Osteoblast (primary cell): ENCODE results near the gene CDC26. TPM values are rescaled to one million over a fixed set of nuclear protein-coding genes. Genes with fewer than 3 reads are reported as not detected.
"Not testable (repeated sequence)": the region's sequence is repeated elsewhere in the genome, so short reads cannot be mapped to it uniquely, and the experiment has no call there.

ENCODE experiments used
- DNase-seq: peaks from one replicate; pipeline ENCODE4 v3.0.0; 2011; ENCODE audit warnings: low spot score, mixed read lengths; ENCODE audit not compliant: insufficient read length; ENCODE audit errors: missing footprints
- H2AFZ ChIP-seq: 2 replicates; pipeline ENCODE4 v1.6.0; 2011; ENCODE audit warnings: mild to moderate bottlenecking, low read length
- H3K27ac ChIP-seq: 2 replicates; pipeline ENCODE4 v1.5.1; 2011; ENCODE audit warnings: mild to moderate bottlenecking, low read depth, low read length, moderate library complexity
- H3K27me3 ChIP-seq: 2 replicates; pipeline ENCODE4 v1.6.0; 2012; ENCODE audit warnings: mild to moderate bottlenecking, control low read depth, inconsistent platforms, low read length, moderate library complexity; ENCODE audit not compliant: insufficient read depth
- H3K36me3 ChIP-seq: 2 replicates; pipeline ENCODE4 v1.5.1; 2011; ENCODE audit warnings: mild to moderate bottlenecking, low read length, control low read depth, moderate library complexity; ENCODE audit not compliant: insufficient read depth
- H3K4me1 ChIP-seq: 2 replicates; pipeline ENCODE4 v1.5.1; 2011; ENCODE audit warnings: mild to moderate bottlenecking, low read length, control low read depth, moderate library complexity; ENCODE audit not compliant: insufficient read depth
- H3K4me2 ChIP-seq: 2 replicates; pipeline ENCODE4 v1.6.0; 2011; ENCODE audit warnings: mild to moderate bottlenecking, low read length; ENCODE audit not compliant: insufficient read depth
- H3K4me3 ChIP-seq: fragments of 200-600 bp; sonication (generic); 3 replicates; pipeline ENCODE4 v1.5.1; 2012; ENCODE audit warnings: mild to moderate bottlenecking, low read length, inconsistent platforms; ENCODE audit not compliant: insufficient read depth
- H3K79me2 ChIP-seq: 2 replicates; pipeline ENCODE4 v1.6.0; 2012; ENCODE audit warnings: mild to moderate bottlenecking, low read length, control low read depth, inconsistent platforms; ENCODE audit not compliant: insufficient read depth
- H3K9me3 ChIP-seq: 2 replicates; pipeline ENCODE4 v1.5.1; 2011; ENCODE audit warnings: low read depth, low read length, control low read depth
- H4K20me1 ChIP-seq: 2 replicates; pipeline ENCODE4 v1.6.0; 2012; ENCODE audit warnings: mild to moderate bottlenecking, low read length, control low read depth; ENCODE audit not compliant: insufficient read depth
- total RNA-seq: library from RNA; depleted of rRNA; stranded (reverse); fragments of >200 nt; gene quantifications from 2 replicates; pipeline ENCODE4 v1.2.3, GENCODE V29; 2012
- TF ChIP-seq, protein P1 (sequence below): IDR thresholded peaks from 2 replicates; pipeline ENCODE4 v1.5.1; 2011; ENCODE audit warnings: mild to moderate bottlenecking, low read depth, low read length, moderate library complexity; ENCODE audit errors: extremely low read depth

CDC26 gene
- total RNA-seq, 1 donor: 27.9 TPM

DNA sequence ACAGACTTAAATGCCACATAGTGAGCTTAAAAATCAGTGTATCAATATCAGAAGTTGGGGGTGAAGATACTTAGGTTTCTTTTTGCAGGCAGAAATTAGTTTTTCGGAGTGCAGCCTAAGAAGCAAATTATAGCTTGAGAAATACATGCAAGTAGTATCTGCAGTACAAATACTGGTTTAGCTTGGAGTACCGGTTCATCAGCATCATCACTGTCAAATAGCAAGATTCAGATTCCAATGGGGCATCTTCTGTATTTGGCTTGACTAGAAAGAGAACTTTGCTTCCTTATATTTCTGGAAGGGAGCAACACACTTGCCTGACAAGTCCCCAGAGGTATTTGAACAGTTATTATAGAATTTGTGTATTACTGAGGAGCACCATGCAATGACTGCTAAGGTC lies 34.2 kb downstream of the CDC26 start:
- H3K36me3 ChIP-seq: no peaks in the 10 kb centered on the region
- no peak overlapping the region for H2AFZ ChIP-seq
- DNase-seq: no peak
- H3K4me2 ChIP-seq: no peak overlapping the region
- no peaks in the 10 kb centered on the region for H3K4me1 ChIP-seq
- no peaks in the 10 kb centered on the region for H3K27me3 ChIP-seq
- TF ChIP-seq, protein P1, sequence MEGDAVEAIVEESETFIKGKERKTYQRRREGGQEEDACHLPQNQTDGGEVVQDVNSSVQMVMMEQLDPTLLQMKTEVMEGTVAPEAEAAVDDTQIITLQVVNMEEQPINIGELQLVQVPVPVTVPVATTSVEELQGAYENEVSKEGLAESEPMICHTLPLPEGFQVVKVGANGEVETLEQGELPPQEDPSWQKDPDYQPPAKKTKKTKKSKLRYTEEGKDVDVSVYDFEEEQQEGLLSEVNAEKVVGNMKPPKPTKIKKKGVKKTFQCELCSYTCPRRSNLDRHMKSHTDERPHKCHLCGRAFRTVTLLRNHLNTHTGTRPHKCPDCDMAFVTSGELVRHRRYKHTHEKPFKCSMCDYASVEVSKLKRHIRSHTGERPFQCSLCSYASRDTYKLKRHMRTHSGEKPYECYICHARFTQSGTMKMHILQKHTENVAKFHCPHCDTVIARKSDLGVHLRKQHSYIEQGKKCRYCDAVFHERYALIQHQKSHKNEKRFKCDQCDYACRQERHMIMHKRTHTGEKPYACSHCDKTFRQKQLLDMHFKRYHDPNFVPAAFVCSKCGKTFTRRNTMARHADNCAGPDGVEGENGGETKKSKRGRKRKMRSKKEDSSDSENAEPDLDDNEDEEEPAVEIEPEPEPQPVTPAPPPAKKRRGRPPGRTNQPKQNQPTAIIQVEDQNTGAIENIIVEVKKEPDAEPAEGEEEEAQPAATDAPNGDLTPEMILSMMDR: no peak
- H3K9me3 ChIP-seq: no peaks in the 10 kb centered on the region
- no peak overlapping the region for H3K4me3 ChIP-seq
- H3K79me2 ChIP-seq: peaks cover 40% of the 10 kb centered on the region
- peaks cover 10% of the 10 kb centered on the region for H4K20me1 ChIP-seq
- H3K27ac ChIP-seq: no peak overlapping the region

DNA sequence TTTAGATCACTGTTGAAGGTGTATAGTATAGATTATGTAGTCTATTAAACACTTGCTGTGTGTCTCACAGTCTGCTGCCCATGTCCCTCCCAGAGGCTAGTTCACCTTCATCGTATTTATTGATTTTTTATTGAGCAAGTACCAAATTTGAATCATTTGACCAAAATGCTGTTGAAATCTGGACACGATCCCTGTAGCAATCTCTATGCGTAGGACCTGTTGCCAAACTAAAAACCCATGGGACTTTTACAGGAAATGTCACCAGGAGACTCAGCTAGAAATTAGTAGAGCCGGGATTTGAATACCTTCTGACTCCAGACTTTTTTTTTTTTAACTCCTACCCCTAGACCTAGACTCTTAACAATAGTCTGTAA lies 36.5 kb downstream of the CDC26 start:
- H3K27ac ChIP-seq: no peak overlapping the region
- peaks cover 31% of the 10 kb centered on the region for H3K79me2 ChIP-seq
- H4K20me1 ChIP-seq: peaks cover 10% of the 10 kb centered on the region
- peaks cover 3% of the 10 kb centered on the region for H3K4me1 ChIP-seq
- no peaks in the 10 kb centered on the region for H3K9me3 ChIP-seq
- H3K4me2 ChIP-seq: no peak overlapping the region
- peak; percentile 15 for DNase-seq
- TF ChIP-seq, protein P1: no peak
- no peaks in the 10 kb centered on the region for H3K36me3 ChIP-seq
- no peak overlapping the region for H2AFZ ChIP-seq
- H3K27me3 ChIP-seq: no peaks in the 10 kb centered on the region
- H3K4me3 ChIP-seq: no peak overlapping the region

DNA sequence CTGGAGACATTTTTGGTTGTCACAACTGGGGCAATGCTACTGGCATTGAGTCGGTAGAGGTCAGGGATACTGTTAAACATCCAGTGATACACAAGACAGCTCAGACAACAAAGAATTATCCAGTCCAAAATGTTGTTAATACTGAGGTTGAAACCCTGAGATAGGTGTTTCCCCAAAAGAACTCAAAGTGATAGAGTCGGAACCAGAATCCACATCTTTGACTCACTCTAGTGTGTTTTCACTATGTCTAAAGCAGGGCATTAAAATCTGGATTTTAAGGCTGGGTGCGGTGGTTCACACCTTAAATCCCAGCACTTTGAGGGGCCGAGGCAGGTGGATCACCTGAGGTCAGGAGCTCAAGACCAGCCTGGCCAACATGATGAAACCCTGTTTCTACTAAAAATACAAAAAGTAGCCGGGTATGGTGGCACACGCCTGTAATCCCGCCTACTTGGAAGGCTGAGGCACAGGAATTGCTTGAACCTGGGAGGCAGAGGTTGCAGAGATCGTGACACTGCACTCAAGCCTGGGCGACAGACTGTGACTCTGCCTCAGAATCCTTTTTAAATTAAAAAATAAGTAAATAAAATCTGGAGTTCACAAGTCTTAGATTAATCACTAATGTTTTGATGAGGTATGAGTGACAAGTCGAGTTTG lies 37.0 kb downstream of the CDC26 start:
- Histone ChIP-seq H3K4me3 (no peak overlapping the region), H3K79me2 (peaks cover 32% of the 10 kb centered on the region), H4K20me1 (peaks cover 10% of the 10 kb centered on the region), H3K4me2 (no peak overlapping the region), H3K27ac (no peak overlapping the region), H3K4me1 (peaks cover 5% of the 10 kb centered on the region), H3K36me3 (no peaks in the 10 kb centered on the region), H2AFZ (no peak overlapping the region), H3K9me3 (no peaks in the 10 kb centered on the region), H3K27me3 (no peaks in the 10 kb centered on the region)
- DNase-seq: no peak
- TF ChIP-seq, protein P1: no peak

DNA sequence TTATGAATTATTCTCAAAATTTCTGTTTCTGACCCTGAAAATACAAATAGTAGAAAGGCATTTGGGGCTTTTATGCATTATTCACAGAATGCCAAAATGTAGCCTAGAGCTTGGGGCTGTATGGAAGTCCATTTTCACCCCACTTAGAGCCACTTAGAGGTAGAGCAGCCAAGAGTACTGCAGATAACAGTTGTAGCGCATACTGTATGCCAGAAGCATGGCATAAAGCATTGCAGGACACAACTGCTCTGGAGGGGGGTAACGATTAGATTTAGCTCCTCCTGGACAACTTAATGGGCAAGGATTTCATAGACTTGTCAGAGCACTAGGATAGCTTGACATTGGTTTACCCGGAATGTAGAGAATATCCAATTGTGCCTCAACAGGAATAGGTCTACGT lies 38.3 kb downstream of the CDC26 start:
- Histone ChIP-seq H4K20me1 (peaks cover 10% of the 10 kb centered on the region), H3K27me3 (no peaks in the 10 kb centered on the region), H3K4me1 (peaks cover 12% of the 10 kb centered on the region), H3K9me3 (no peaks in the 10 kb centered on the region), H3K4me3 (no peak overlapping the region), H3K36me3 (no peaks in the 10 kb centered on the region), H3K27ac (no peak overlapping the region), H2AFZ (no peak overlapping the region), H3K4me2 (no peak overlapping the region), H3K79me2 (peaks cover 37% of the 10 kb centered on the region)
- no peak for DNase-seq
- TF ChIP-seq, protein P1: no peak

DNA sequence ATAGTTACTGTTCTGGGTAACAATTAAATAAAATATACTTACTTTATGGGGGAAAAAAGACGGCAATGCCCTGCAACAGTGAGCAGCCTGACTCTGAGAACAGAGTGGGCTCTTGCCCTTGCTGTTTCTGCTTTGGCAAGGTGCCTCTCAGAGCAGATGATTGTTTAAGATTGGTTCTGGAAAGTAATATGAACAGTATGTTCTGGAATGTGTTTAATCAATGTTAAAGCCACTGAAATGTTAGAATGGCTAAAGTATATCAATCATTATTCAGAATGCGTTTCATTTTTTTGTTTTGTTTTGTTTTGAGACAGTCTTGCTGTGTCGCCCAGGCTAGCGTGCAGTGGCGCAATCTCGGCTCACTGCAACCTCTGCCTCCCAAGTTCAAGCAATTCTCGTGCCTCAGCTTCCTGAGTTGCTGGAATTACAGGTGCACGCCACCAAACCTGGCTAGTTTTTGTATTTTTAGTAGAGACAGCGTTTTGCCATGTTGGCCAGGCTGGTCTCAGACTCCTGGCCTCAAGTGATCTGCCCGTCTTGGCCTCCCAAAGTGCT lies 39.6 kb downstream of the CDC26 start:
- Histone ChIP-seq H3K4me1 (peaks cover 12% of the 10 kb centered on the region), H3K79me2 (peaks cover 44% of the 10 kb centered on the region)
- not testable (repeated sequence) for H3K4me3 ChIP-seq, H3K27ac ChIP-seq, H2AFZ ChIP-seq, H3K27me3 ChIP-seq, H3K9me3 ChIP-seq, DNase-seq, H3K36me3 ChIP-seq, H3K4me2 ChIP-seq, H4K20me1 ChIP-seq
